Breast epithelium (tissue), 4 donors: ENCODE measurements around the gene CYP51A1. TPM values are rescaled to one million over a fixed set of nuclear protein-coding genes. Genes with fewer than 3 reads are reported as not detected.
"Not testable (repeated sequence)": the region's sequence is repeated elsewhere in the genome, so short reads cannot be mapped to it uniquely, and the experiment has no call there.

Experiments used
- DNase-seq, 2 donors: peaks; one replicate each; pipeline ENCODE4 v3.0.0-alpha.2; 2019; ENCODE audit warnings: low spot score in 2 of 2
- H3K27ac ChIP-seq, 2 donors: fragments of 200-600 bp; sonication (generic) in 1 of 2; one replicate each; pipeline ENCODE4 v1.5.1; 2016 to 2019; ENCODE audit warnings: mild to moderate bottlenecking in 1 of 2
- H3K27me3 ChIP-seq, 2 donors: fragments of 200-600 bp; sonication (generic) in 1 of 2; one replicate each; pipeline versions ENCODE4 v1.5.1 to v1.6.0; 2017 to 2019; ENCODE audit warnings: control low read depth in 1 of 2, mild to moderate bottlenecking in 1 of 2
- H3K36me3 ChIP-seq: fragments of 200-600 bp; one replicate; pipeline ENCODE4 v1.5.1; 2019
- H3K4me1 ChIP-seq, 2 donors: fragments of 200-600 bp; sonication (generic); one replicate each; pipeline ENCODE4 v1.5.1; 2016 to 2019; ENCODE audit warnings: control low read depth in 1 of 2
- H3K4me3 ChIP-seq, 3 donors: fragments of 200-600 bp; sonication (generic); 1 replicate in 2 of 3; 2 replicates in 1 of 3; pipeline ENCODE4 v1.5.1; 2016 to 2019; ENCODE audit warnings: mild to moderate bottlenecking in 3 of 3, moderate library complexity in 2 of 3
- H3K9me3 ChIP-seq, 2 donors: fragments of 200-600 bp; sonication (generic) in 1 of 2; one replicate each; pipeline ENCODE4 v1.5.1; 2016 to 2019; ENCODE audit warnings: control low read depth in 1 of 2
- POLR2A ChIP-seq: fragments of 450-650 bp; IDR thresholded peaks from one replicate; pipeline ENCODE4 v1.6.1; 2016; ENCODE audit warnings: antibody characterized with exemption, mild to moderate bottlenecking, moderate library complexity
- POLR2AphosphoS5 ChIP-seq, 3 donors: sonication (generic); formaldehyde crosslinking; IDR thresholded peaks; one replicate each; pipeline ENCODE4 v1.6.1; 2017; ENCODE audit warnings: antibody characterized with exemption in 3 of 3
- intact Hi-C: fragments of 100-400 bp; cut with DNase I; formaldehyde crosslinking; loops from one replicate; pipeline ENCODE4 v1.15.1; 2023; ENCODE audit warnings: low total_unique reads
- total RNA-seq, 3 donors: library from RNA; depleted of rRNA; stranded (reverse); fragments of >200 nt; gene quantifications; one replicate each; pipeline ENCODE4 v1.1.0, GENCODE V29; 2016
- TF ChIP-seq, protein P1 (sequence below), 3 donors: fragments of 450-650 bp; IDR thresholded peaks; one replicate each; pipeline ENCODE4 v1.5.1; 2016 to 2017; ENCODE audit warnings: antibody characterized with exemption in 3 of 3, mild to moderate bottlenecking in 3 of 3, moderate library complexity in 3 of 3

The CYP51A1 gene
- total RNA-seq, 3 donors from 2014 or later = 28.3 to 39.1 (median 32.4) TPM

DNA sequence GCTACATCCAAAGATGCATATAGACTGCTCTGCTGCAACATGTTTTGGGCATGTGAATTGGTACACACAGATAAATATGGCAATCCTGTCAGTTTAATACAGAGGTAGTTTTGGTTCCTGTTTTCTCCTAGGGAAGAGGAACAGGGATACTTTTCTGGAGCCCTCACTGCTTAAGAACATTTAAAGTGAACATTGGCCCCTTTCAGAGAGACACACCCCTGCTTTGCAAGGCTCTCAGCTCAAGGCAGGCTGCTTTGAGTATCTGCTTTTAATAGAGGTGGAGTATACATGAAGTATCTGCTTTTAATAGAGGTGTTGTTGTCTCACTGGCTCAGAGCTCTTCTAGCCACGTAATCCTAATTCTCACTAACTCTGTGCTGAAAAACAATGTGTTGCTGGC lies 38.9 kb downstream of the CYP51A1 start:
- DNase-seq = no peak
- Histone ChIP-seq H3K4me3 (no peak overlapping the region), H3K4me1 (no peaks in the 10 kb centered on the region), H3K36me3 (no peaks in the 10 kb centered on the region), H3K27ac (no peak overlapping the region), H3K9me3 (no peaks in the 10 kb centered on the region), H3K27me3 (no peaks in the 10 kb centered on the region)
- intact Hi-C loops = no loop called here
- TF ChIP-seq, protein P1, sequence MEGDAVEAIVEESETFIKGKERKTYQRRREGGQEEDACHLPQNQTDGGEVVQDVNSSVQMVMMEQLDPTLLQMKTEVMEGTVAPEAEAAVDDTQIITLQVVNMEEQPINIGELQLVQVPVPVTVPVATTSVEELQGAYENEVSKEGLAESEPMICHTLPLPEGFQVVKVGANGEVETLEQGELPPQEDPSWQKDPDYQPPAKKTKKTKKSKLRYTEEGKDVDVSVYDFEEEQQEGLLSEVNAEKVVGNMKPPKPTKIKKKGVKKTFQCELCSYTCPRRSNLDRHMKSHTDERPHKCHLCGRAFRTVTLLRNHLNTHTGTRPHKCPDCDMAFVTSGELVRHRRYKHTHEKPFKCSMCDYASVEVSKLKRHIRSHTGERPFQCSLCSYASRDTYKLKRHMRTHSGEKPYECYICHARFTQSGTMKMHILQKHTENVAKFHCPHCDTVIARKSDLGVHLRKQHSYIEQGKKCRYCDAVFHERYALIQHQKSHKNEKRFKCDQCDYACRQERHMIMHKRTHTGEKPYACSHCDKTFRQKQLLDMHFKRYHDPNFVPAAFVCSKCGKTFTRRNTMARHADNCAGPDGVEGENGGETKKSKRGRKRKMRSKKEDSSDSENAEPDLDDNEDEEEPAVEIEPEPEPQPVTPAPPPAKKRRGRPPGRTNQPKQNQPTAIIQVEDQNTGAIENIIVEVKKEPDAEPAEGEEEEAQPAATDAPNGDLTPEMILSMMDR (IDR thresholded peaks at IDR 0.05) = no peak
- no peak for TF ChIP-seq POLR2A
- TF ChIP-seq POLR2AphosphoS5 (IDR thresholded peaks at IDR 0.05) = no peak

DNA sequence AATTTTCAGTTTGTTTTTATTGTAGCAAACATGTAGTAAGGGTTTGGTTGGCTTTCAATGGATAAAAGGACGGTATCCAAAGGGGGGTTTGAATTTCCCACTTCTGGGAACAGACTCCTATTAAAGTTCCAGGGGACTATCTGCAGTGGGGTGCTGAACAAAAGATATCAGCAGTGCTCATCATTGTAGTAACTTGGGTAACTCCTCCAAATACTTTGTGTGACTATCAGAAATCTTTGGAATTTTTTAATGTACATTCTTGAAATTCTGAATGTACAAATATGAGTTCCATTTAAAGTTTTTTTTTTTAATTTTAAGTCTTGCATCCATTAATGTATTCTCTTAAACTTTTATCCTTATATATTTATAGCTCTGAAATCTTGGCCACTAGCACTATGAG lies 42.1 kb downstream of the CYP51A1 start:
- no peak for DNase-seq
- H3K36me3 ChIP-seq = no peaks in the 10 kb centered on the region
- TF ChIP-seq, protein P1 (IDR thresholded peaks at IDR 0.05) = no peak
- TF ChIP-seq POLR2AphosphoS5 (IDR thresholded peaks at IDR 0.05) = no peak
- no peak for TF ChIP-seq POLR2A
- no peaks in the 10 kb centered on the region for H3K4me1 ChIP-seq
- intact Hi-C loops = no loop called here
- no peak overlapping the region for H3K27ac ChIP-seq
- no peak overlapping the region for H3K4me3 ChIP-seq
- H3K27me3 ChIP-seq = no peaks in the 10 kb centered on the region
- no peaks in the 10 kb centered on the region for H3K9me3 ChIP-seq

DNA sequence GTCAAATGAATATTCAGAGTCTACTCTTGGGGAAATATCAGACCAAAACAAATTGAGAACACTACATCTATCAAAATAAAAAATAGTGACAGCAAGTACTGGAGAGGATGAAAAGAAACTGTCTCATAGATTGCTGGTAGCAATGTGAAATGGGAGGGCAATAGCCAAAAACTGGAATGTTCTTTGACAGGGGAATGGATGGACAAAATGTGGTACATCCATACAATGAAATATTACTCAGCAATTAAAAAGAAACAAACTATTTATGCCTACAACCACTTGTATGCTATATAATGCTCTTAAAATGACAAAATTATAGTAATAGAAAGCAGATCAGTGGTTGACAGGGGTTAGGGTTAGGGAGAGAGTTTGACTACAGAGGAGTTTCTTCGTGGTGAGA lies 46.0 kb downstream of the CYP51A1 start:
- intact Hi-C loops = no loop called here
- Histone ChIP-seq H3K9me3 (no peaks in the 10 kb centered on the region), H3K27me3 (no peaks in the 10 kb centered on the region), H3K4me1 (no peaks in the 10 kb centered on the region), H3K27ac (no peak overlapping the region), H3K36me3 (peaks cover 4% of the 10 kb centered on the region), H3K4me3 (no peak overlapping the region)
- no peak for TF ChIP-seq POLR2A
- TF ChIP-seq POLR2AphosphoS5 (IDR thresholded peaks at IDR 0.05) = no peak
- TF ChIP-seq, protein P1 (IDR thresholded peaks at IDR 0.05) = no peak
- DNase-seq = no peak

DNA sequence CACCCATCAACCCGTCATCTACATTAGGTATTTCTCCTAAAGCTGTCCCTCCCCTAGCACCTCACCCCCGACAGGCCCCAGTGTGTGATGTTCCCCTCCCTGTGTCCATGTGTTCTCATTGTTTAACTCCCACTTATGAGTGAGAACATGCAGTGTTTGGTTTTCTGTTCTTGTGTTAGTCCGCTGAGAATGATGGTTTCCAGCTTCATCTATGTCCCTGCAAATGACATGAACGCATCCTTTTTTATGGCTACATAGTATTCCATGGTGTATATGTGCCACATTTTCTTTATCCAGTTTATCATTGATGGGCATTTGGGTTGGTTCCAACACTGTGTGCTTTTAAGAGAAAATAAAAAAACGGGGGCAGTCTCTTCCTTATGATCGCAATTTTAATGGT lies 50.4 kb downstream of the CYP51A1 start:
- H3K4me3 ChIP-seq, H3K27me3 ChIP-seq, intact Hi-C loops, H3K9me3 ChIP-seq, H3K4me1 ChIP-seq, H3K27ac ChIP-seq, DNase-seq, H3K36me3 ChIP-seq: not testable (repeated sequence)

DNA sequence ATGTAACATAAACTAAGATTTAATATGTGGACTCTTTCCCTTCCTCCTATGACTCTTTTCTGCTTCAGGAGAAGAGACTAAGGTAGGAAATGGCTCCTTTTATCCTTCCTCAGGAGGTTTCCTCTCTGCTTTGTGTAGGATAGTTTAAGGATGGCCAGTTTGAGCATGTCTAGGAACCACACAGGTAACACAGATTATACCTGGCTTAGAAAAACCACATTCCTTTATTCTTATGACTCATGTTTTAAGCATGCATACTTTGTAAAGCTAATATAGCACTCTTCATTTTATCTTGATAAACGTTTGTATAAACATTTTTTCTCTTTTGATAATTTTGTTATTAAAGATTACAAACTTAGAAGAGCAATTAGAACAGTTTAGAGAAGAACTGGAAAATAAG lies 57.8 kb downstream of the CYP51A1 start:
- intact Hi-C loops = no loop called here
- Histone ChIP-seq H3K9me3 (no peaks in the 10 kb centered on the region), H3K27ac (peak overlapping the region; percentile 22 to 68), H3K27me3 (no peaks in the 10 kb centered on the region), H3K4me1 (no peaks in the 10 kb centered on the region), H3K36me3 (no peaks in the 10 kb centered on the region), H3K4me3 (no peak overlapping the region)
- DNase-seq = no peak
- TF ChIP-seq POLR2A (no peak), POLR2AphosphoS5 (IDR thresholded peaks at IDR 0.05) (no peak)
- TF ChIP-seq, protein P1 (IDR thresholded peaks at IDR 0.05) = no peak
